HCT116 (cell line): ENCODE measurements around the gene PAX1. TPM values are rescaled to one million over a fixed set of nuclear protein-coding genes. Genes with fewer than 3 reads are reported as not detected.

ENCODE experiments used
- ATAC-seq: fragments of 200-7000 bp; cut with Tn5 transposase; 2 replicates; pipeline ENCODE4 v1.9.1; 2020; ENCODE audit warnings: mild to moderate bottlenecking, moderate library complexity
- BruUV-seq: library from RNA; stranded (reverse); fragments of 400-500 nt; replicated peaks from 2 replicates; lab custom pipeline; 2021; lab: Mats Ljungman, UMichigan
- CTCF ChIA-PET: fragments of 300-600 bp; sonication (Branson Sonifier 250); formaldehyde crosslinking; loops from one replicate; lab custom pipeline; 2021; ENCODE audit warnings: antibody characterized with exemption; lab: Charles Lee
- POLR2A ChIA-PET: fragments of 300-600, 350-600 bp; sonication (Branson Sonifier 250); formaldehyde crosslinking; loops from one replicate; lab custom pipeline; 2021; ENCODE audit warnings: antibody characterized with exemption; lab: Charles Lee
- RAD21 ChIA-PET, 2 experiments: fragments of 300-600 bp; sonication (Branson Sonifier 250); formaldehyde crosslinking; loops; one replicate each; lab custom pipeline; 2023; ENCODE audit warnings: low total read pairs in 2 of 2; ENCODE audit not compliant: uncharacterized antibody in 2 of 2, unreplicated experiment in 2 of 2, low non-redundant PET in 1 of 2; lab: Charles Lee
- DNase-seq: peaks from one replicate; pipeline ENCODE4 v3.0.0-alpha.2; 2010; ENCODE audit warnings: low read depth, low spot score
- H2AFZ ChIP-seq: fragments of 200-600 bp; shearing (Covaris generic), sonication (generic); 2 replicates; pipeline ENCODE4 v1.6.1; 2017; ENCODE audit warnings: low read depth, mixed run types, mixed read lengths, antibody characterized with exemption, low read length; ENCODE audit not compliant: poor library complexity, severe bottlenecking
- H3K27ac ChIP-seq: 2 replicates; pipeline ENCODE4 v1.5.1; 2012; ENCODE audit warnings: low read depth, low read length
- H3K27me3 ChIP-seq: fragments of 200-600 bp; sonication (generic); 2 replicates; pipeline ENCODE4 v1.6.1; 2016; ENCODE audit warnings: mixed run types, low read length, mixed read lengths; ENCODE audit not compliant: insufficient read depth
- H3K36me3 ChIP-seq, 2 experiments: fragments of 200-500 bp in 1 of 2; fragments of 200-600 bp in 1 of 2; sonication (Bioruptor generic) in 1 of 2; sonication (generic) in 1 of 2; 2 replicates each; pipeline versions ENCODE4 v1.5.1 to v1.6.1; 2014 to 2016; ENCODE audit warnings: low read length in 2 of 2, inconsistent platforms in 1 of 2, mixed read lengths in 1 of 2, mixed run types in 1 of 2; ENCODE audit not compliant: insufficient read depth in 2 of 2, control insufficient read depth in 1 of 2
- H3K4me1 ChIP-seq, 2 experiments: fragments of 200-600 bp in 1 of 2; sonication (generic) in 1 of 2; 2 replicates each; pipeline versions ENCODE4 v1.5.1 to v1.6.1; 2012 to 2017; ENCODE audit warnings: low read length in 2 of 2, inconsistent platforms in 1 of 2, mild to moderate bottlenecking in 1 of 2, mixed read lengths in 1 of 2, mixed run types in 1 of 2, moderate library complexity in 1 of 2; ENCODE audit not compliant: insufficient read depth in 2 of 2, control insufficient read depth in 1 of 2
- H3K4me2 ChIP-seq: fragments of 200-600 bp; sonication (generic); 2 replicates; pipeline ENCODE4 v1.6.1; 2017; ENCODE audit warnings: mixed run types, low read length, mixed read lengths
- H3K4me3 ChIP-seq, 2 experiments: fragments of 200-600 bp in 1 of 2; sonication (generic) in 1 of 2; replicated peaks in 1 of 2; 2 replicates each; pipeline ENCODE4 v1.5.1; 2011 to 2016; ENCODE audit warnings: low read length in 2 of 2, control low read depth in 1 of 2, low read depth in 1 of 2, mild to moderate bottlenecking in 1 of 2, mixed read lengths in 1 of 2, mixed run types in 1 of 2
- H3K79me2 ChIP-seq: fragments of 200-600 bp; sonication (generic); 2 replicates; pipeline ENCODE4 v1.6.1; 2017; ENCODE audit warnings: mild to moderate bottlenecking, mixed run types, low read length, moderate library complexity, mixed read lengths; ENCODE audit not compliant: insufficient read depth
- H3K9ac ChIP-seq: fragments of 200-600 bp; sonication (generic); 2 replicates; pipeline ENCODE4 v1.6.1; 2016; ENCODE audit warnings: low read length, mixed read lengths
- H3K9me2 ChIP-seq: fragments of 200-600 bp; sonication (generic), shearing (Covaris generic); 2 replicates; pipeline ENCODE4 v1.6.1; 2017; ENCODE audit warnings: mixed run types, mild to moderate bottlenecking, moderate library complexity; ENCODE audit not compliant: insufficient read depth
- H3K9me3 ChIP-seq, 2 experiments: fragments of 200-500 bp in 1 of 2; fragments of 200-600 bp in 1 of 2; sonication (Bioruptor generic) in 1 of 2; sonication (generic) in 1 of 2; 2 replicates each; pipeline ENCODE4 v1.6.1; 2014 to 2017; ENCODE audit warnings: low read length in 2 of 2, mixed read lengths in 2 of 2, inconsistent platforms in 1 of 2, low read depth in 1 of 2, mild to moderate bottlenecking in 1 of 2, mixed run types in 1 of 2, moderate library complexity in 1 of 2; ENCODE audit not compliant: control insufficient read depth in 1 of 2, insufficient read depth in 1 of 2
- H4K20me1 ChIP-seq: fragments of 200-600 bp; sonication (generic), shearing (Covaris generic); 2 replicates; pipeline ENCODE4 v1.6.1; 2017; ENCODE audit warnings: mixed run types, mild to moderate bottlenecking, moderate library complexity; ENCODE audit not compliant: insufficient read depth
- ATF3 ChIP-seq: IDR thresholded peaks from 2 replicates; pipeline ENCODE4 v1.6.1; 2012
- CBX3 ChIP-seq: IDR thresholded peaks from 2 replicates; pipeline ENCODE4 v1.6.1; 2012; ENCODE audit warnings: low read depth
- CEBPB ChIP-seq: IDR thresholded peaks from 2 replicates; pipeline ENCODE4 v1.6.1; 2012; ENCODE audit warnings: low read depth
- CTCF ChIP-seq, 3 experiments: fragments of 200-600 bp in 1 of 3; sonication (generic) in 1 of 3; IDR thresholded peaks in 2 of 3; conservative IDR thresholded peaks in 1 of 3; 2 replicates each; pipeline ENCODE4 v1.5.1; 2012 to 2017; ENCODE audit warnings: low read depth in 2 of 3, low read length in 2 of 3, antibody characterized with exemption in 1 of 3, borderline replicate concordance in 1 of 3, control low read depth in 1 of 3, mild to moderate bottlenecking in 1 of 3, mixed read lengths in 1 of 3, mixed run types in 1 of 3, moderate library complexity in 1 of 3; ENCODE audit not compliant: insufficient read depth in 1 of 3
- EGR1 ChIP-seq: IDR thresholded peaks from 2 replicates; pipeline ENCODE4 v1.6.1; 2012; ENCODE audit warnings: low read depth
- EZH2 ChIP-seq: fragments of 200-600 bp; sonication (generic); IDR thresholded peaks from 2 replicates; pipeline ENCODE4 v1.6.1; 2017; ENCODE audit warnings: antibody characterized with exemption, mixed run types
- EZH2phosphoT487 ChIP-seq: fragments of 200-600 bp; IDR thresholded peaks from 2 replicates; pipeline ENCODE4 v1.6.1; 2018; ENCODE audit warnings: antibody characterized with exemption, borderline replicate concordance
- FOSL1 ChIP-seq: IDR thresholded peaks from 2 replicates; pipeline ENCODE4 v1.6.1; 2012; ENCODE audit warnings: low read depth
- JUND ChIP-seq: IDR thresholded peaks from 2 replicates; pipeline ENCODE4 v1.6.1; 2012
- MAX ChIP-seq: IDR thresholded peaks from 2 replicates; pipeline ENCODE4 v1.6.1; 2012
- POLR2A ChIP-seq: IDR thresholded peaks from 2 replicates; pipeline ENCODE4 v1.7.0; 2011; ENCODE audit warnings: borderline replicate concordance; ENCODE audit not compliant: insufficient read depth, insufficient read length; ENCODE audit errors: extremely low read depth
- POLR2AphosphoS5 ChIP-seq: IDR thresholded peaks from 2 replicates; pipeline ENCODE4 v1.6.1; 2011; ENCODE audit warnings: mild to moderate bottlenecking, low read depth, low read length, moderate library complexity
- RAD21 ChIP-seq: IDR thresholded peaks from 2 replicates; pipeline ENCODE4 v1.6.1; 2012; ENCODE audit warnings: low read depth, mild to moderate bottlenecking
- SIN3A ChIP-seq: IDR thresholded peaks from 2 replicates; pipeline ENCODE4 v1.6.1; 2012; ENCODE audit warnings: low read depth
- SP1 ChIP-seq: IDR thresholded peaks from 2 replicates; pipeline ENCODE4 v1.6.1; 2012; ENCODE audit warnings: low read depth
- SRF ChIP-seq: IDR thresholded peaks from 2 replicates; pipeline ENCODE4 v1.6.1; 2012; ENCODE audit warnings: low read depth
- TCF7L2 ChIP-seq: IDR thresholded peaks from 2 replicates; pipeline ENCODE4 v1.7.0; 2011; ENCODE audit warnings: borderline replicate concordance, inconsistent platforms; ENCODE audit not compliant: insufficient read depth, insufficient read length; ENCODE audit errors: extremely low read depth
- YY1 ChIP-seq: IDR thresholded peaks from 2 replicates; pipeline ENCODE4 v1.6.1; 2011; ENCODE audit warnings: low read length, low read depth, moderate library complexity, mild to moderate bottlenecking; ENCODE audit not compliant: insufficient replicate concordance; ENCODE audit errors: extremely low read depth
- ZBTB33 ChIP-seq: IDR thresholded peaks from 2 replicates; pipeline ENCODE4 v1.6.1; 2011; ENCODE audit warnings: mild to moderate bottlenecking, low read length, moderate library complexity; ENCODE audit not compliant: insufficient replicate concordance; ENCODE audit errors: extremely low read depth
- ZFX ChIP-seq: fragments of 450-650 bp; IDR thresholded peaks from 2 replicates; pipeline ENCODE4 v1.6.1; 2017
- ZNF274 ChIP-seq: fragments of 200-500 bp; sonication (Bioruptor generic); IDR thresholded peaks from 2 replicates; pipeline ENCODE4 v1.6.1; 2014; ENCODE audit warnings: mild to moderate bottlenecking, low read depth, low read length, inconsistent platforms
- intact Hi-C: fragments of 100-400 bp; cut with micrococcal nuclease; formaldehyde crosslinking; loops from 2 replicates; pipeline ENCODE4 v1.10.0; 2022
- total RNA-seq: library from RNA; stranded (reverse); gene quantifications from one replicate; pipeline ENCODE4 v1.2.1, GENCODE V29; 2021; ENCODE audit not compliant: unreplicated experiment

The PAX1 gene
- total RNA-seq, 1 experiment from 2014 or later, result not detected

GRCh38 chr20:21713470-21713869, 8.0 kb downstream of the PAX1 start (continued):
- TF ChIP-seq SIN3A (no peak), CTCF (IDR thresholded peaks at IDR 0.05 in 2 of 3, conservative IDR thresholded peaks at IDR 0.05 in 1 of 3; ENCODE audit: borderline replicate concordance in 1 of 3, insufficient read depth in 1 of 3, low read depth in 2 of 3, low read length in 2 of 3) (no peak), POLR2A (no peak), FOSL1 (no peak), ZFX (no peak)

GRCh38 chr20:21713901-21714296, 8.4 kb downstream of the PAX1 start:
- H3K27ac ChIP-seq, result no peak overlapping the region
- H3K4me2 ChIP-seq, result no peak overlapping the region
- H3K79me2 ChIP-seq, result no peaks in the 10 kb centered on the region
- H3K9me3 ChIP-seq, result no peaks in the 10 kb centered on the region
- DNase-seq (no peak), ATAC-seq (no peak)
- no TSS peak for BruUV-seq
- H2AFZ ChIP-seq, result no peak overlapping the region
- intact Hi-C loops, result no loop called here
- H3K27me3 ChIP-seq, result peaks cover 10% of the 10 kb centered on the region; the same call in 1 of the 2 replicates
- no peaks in the 10 kb centered on the region for H3K9me2 ChIP-seq
- no peak for TF ChIP-seq RAD21
- TF ChIP-seq SP1, result no peak
- TF ChIP-seq CEBPB, result no peak
- no peak for TF ChIP-seq CBX3
- TF ChIP-seq MAX, result no peak
- TF ChIP-seq EZH2, result no peak
- no peak for TF ChIP-seq POLR2A
- TF ChIP-seq POLR2AphosphoS5, result no peak
- no peak for TF ChIP-seq TCF7L2
- no peak for TF ChIP-seq EZH2phosphoT487
- TF ChIP-seq ZNF274, result no peak
- no peak for TF ChIP-seq ZFX
- TF ChIP-seq SIN3A, result no peak
- no peak for TF ChIP-seq YY1
- TF ChIP-seq ZBTB33, result no peak
- TF ChIP-seq JUND, result no peak
- TF ChIP-seq ATF3, result no peak
- TF ChIP-seq SRF, result no peak
- TF ChIP-seq EGR1, result no peak
- TF ChIP-seq, all 23 proteins: peak for 0
- ChIA-PET POLR2A (no interaction called here), RAD21 (no interaction called here), CTCF (no interaction called here)
- no peaks in the 10 kb centered on the region for H3K4me1 ChIP-seq
- H4K20me1 ChIP-seq, result no peaks in the 10 kb centered on the region
- no peak overlapping the region for H3K9ac ChIP-seq
- no peak overlapping the region for H3K4me3 ChIP-seq
- no peaks in the 10 kb centered on the region for H3K36me3 ChIP-seq
